H1 (cell line): Measurements from ENCODE around the gene RPS5. TPM values are rescaled to one million over a fixed set of nuclear protein-coding genes. Genes with fewer than 3 reads are reported as not detected.

Experiments
- BACH1 ChIP-seq: IDR thresholded peaks from 2 replicates; pipeline ENCODE4 v1.6.1; 2012; ENCODE audit warnings: low read length, improper control_type of control experiment
- BCL11A ChIP-seq, 2 experiments: IDR thresholded peaks; one replicate each; pipeline ENCODE4 v1.6.1; 2011; ENCODE audit warnings: low read depth in 2 of 2, low read length in 2 of 2, mild to moderate bottlenecking in 2 of 2
- CBX5 ChIP-seq: fragments of 300-800, 300-1000 bp; sonication (generic); IDR thresholded peaks from 2 replicates; pipeline ENCODE4 v1.7.1; 2016; ENCODE audit warnings: antibody characterized with exemption, low read length, low read depth
- JUN ChIP-seq: IDR thresholded peaks from 2 replicates; pipeline ENCODE4 v1.6.1; 2011; ENCODE audit warnings: low read depth, mild to moderate bottlenecking, improper control_type of control experiment, low read length
- NRF1 ChIP-seq: IDR thresholded peaks from 2 replicates; pipeline ENCODE4 v1.6.1; 2011; ENCODE audit warnings: mild to moderate bottlenecking, low read depth, low read length, improper control_type of control experiment
- RNF2 ChIP-seq: fragments of 200-900, 300-1000 bp; sonication (generic); IDR thresholded peaks from 2 replicates; pipeline ENCODE4 v1.7.1; 2016; ENCODE audit warnings: borderline replicate concordance, low read depth, mild to moderate bottlenecking, antibody characterized with exemption, low read length; ENCODE audit not compliant: poor library complexity, severe bottlenecking; ENCODE audit errors: missing control alignments
- SP4 ChIP-seq: IDR thresholded peaks from 2 replicates; pipeline ENCODE4 v1.6.1; 2012; ENCODE audit warnings: low read length, inconsistent platforms
- TCF12 ChIP-seq: IDR thresholded peaks from 2 replicates; pipeline ENCODE4 v1.6.1; 2011; ENCODE audit warnings: low read depth, mild to moderate bottlenecking, low read length
- polyA plus RNA-seq, 7 experiments: library from polyadenylated mRNA; depleted of rRNA in 3 of 7; stranded (reverse) in 5 of 7; unstranded in 2 of 7; fragments of >200 nt in 5 of 7; fragments of 200-250 nt in 2 of 7; gene quantifications; 1 replicate in 5 of 7; 2 replicates in 1 of 7; 4 replicates in 1 of 7; pipeline versions ENCODE4 v1.2.1 to v1.2.3, GENCODE V29; 2011 to 2013; ENCODE audit warnings: missing spikeins in 2 of 7, mixed read lengths in 2 of 7
- total RNA-seq: library from RNA; stranded (reverse); fragmentation: NEBNext Ultra II Directional; extraction: Animal tissue kit (Norgen Biotek cat#: 25700); gene quantifications from 2 replicates; pipeline ENCODE4 v1.2.1, GENCODE V29; 2021

The RPS5 gene
- total and polyA plus RNA-seq, 2 of the 8 experiments (the other 6 are each of a cell fraction or from before 2014, with no cell fraction given), result 1,557 to 5,731 TPM

DNA sequence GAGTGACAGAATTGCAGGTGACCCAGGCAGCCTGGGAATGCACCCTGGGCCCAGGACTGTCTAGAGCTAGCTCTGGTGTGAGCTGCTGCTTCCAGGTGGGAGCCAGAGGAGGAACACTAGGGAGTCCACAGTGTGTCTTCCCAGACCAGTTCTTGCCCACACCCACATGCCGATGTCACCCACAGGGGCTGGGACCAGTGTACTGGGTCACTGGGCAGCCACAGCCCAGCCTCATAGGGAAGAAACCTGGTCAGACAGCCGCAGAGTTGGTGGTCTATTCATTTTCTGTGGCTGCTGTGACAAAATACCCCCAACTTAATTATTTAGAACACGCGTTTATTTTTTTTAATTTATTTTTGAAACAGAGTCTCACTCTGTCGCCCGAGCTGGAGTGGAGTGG lies 11.5 kb downstream of the RPS5 start (continued):
- TF ChIP-seq RNF2 (no peak), BCL11A (IDR thresholded peaks at IDR 0.05; ENCODE audit: low read depth in 2 of 2, low read length in 2 of 2) (no peak), BACH1 (no peak), TCF12 (no peak), JUN (no peak), SP4 (no peak), NRF1 (no peak), CBX5 (no peak)
